ENCODE data around the gene ROBO2.

The ROBO2 gene

GRCh38 chr3:77682162-77682561, 642.3 kb downstream of the ROBO2 start:
- H3K4me3 ChIP-seq (replicated peaks; ENCODE audit: low read depth, low read length) = no peak overlapping the region
- TF ChIP-seq CTCF (IDR thresholded peaks at IDR 0.05; ENCODE audit: low read length, missing control alignments) = no peak
- no peak for DNase-seq (ENCODE audit: low read depth)

- H3K4me3 ChIP-seq (replicated peaks; ENCODE audit: low read depth, low read length) = no peak overlapping the region
- no peak for DNase-seq (ENCODE audit: low read depth)
- no peak for TF ChIP-seq CTCF (IDR thresholded peaks at IDR 0.05; ENCODE audit: low read length, missing control alignments)
These were observed 644.2 kb downstream of the ROBO2 start for GRCh38 chr3:77684115-77684514.

GRCh38 chr3:77685713-77686112, 645.8 kb downstream of the ROBO2 start:
- DNase-seq (ENCODE audit: low read depth) = no peak
- TF ChIP-seq CTCF (IDR thresholded peaks at IDR 0.05; ENCODE audit: low read length, missing control alignments) = no peak
- H3K4me3 ChIP-seq (replicated peaks; ENCODE audit: low read depth, low read length) = no peak overlapping the region

GRCh38 chr3:77686560-77686959, 646.7 kb downstream of the ROBO2 start:
- no peak for TF ChIP-seq CTCF (IDR thresholded peaks at IDR 0.05; ENCODE audit: low read length, missing control alignments)
- DNase-seq (ENCODE audit: low read depth) = no peak
- H3K4me3 ChIP-seq (replicated peaks; ENCODE audit: low read depth, low read length) = no peak overlapping the region

GRCh38 chr3:77687545-77687944, 647.6 kb downstream of the ROBO2 start:
- DNase-seq (ENCODE audit: low read depth) = no peak
- no peak for TF ChIP-seq CTCF (IDR thresholded peaks at IDR 0.05; ENCODE audit: low read length, missing control alignments)
- H3K4me3 ChIP-seq (replicated peaks; ENCODE audit: low read depth, low read length) = no peak overlapping the region

GRCh38 chr3:77690284-77690845, 650.5 kb downstream of the ROBO2 start:
- TF ChIP-seq CTCF (IDR thresholded peaks at IDR 0.05; ENCODE audit: low read length, missing control alignments) = no peak
- no peak overlapping the region for H3K4me3 ChIP-seq (replicated peaks; ENCODE audit: low read depth, low read length)
- DNase-seq (ENCODE audit: low read depth) = no peak

GRCh38 chr3:77693147-77693546, 653.2 kb downstream of the ROBO2 start:
- DNase-seq (ENCODE audit: low read depth) = no peak
- TF ChIP-seq CTCF (IDR thresholded peaks at IDR 0.05; ENCODE audit: low read length, missing control alignments) = no peak

More at GRCh38 chr3:77693147-77693546, 653.2 kb downstream of the ROBO2 start:
- no peak overlapping the region for H3K4me3 ChIP-seq (replicated peaks; ENCODE audit: low read depth, low read length)

All from fibroblast of pulmonary artery (primary cell).